ENCODE measurements around the gene RITA1.

Gene RITA1

GRCh38 chr12:113227686-113228391 lies 42.3 kb downstream of the RITA1 start:
- peaks cover 25% of the 10 kb centered on the region for H3K36me3 ChIP-seq (ENCODE audit: control insufficient read depth, insufficient read depth, low read length)

DNA sequence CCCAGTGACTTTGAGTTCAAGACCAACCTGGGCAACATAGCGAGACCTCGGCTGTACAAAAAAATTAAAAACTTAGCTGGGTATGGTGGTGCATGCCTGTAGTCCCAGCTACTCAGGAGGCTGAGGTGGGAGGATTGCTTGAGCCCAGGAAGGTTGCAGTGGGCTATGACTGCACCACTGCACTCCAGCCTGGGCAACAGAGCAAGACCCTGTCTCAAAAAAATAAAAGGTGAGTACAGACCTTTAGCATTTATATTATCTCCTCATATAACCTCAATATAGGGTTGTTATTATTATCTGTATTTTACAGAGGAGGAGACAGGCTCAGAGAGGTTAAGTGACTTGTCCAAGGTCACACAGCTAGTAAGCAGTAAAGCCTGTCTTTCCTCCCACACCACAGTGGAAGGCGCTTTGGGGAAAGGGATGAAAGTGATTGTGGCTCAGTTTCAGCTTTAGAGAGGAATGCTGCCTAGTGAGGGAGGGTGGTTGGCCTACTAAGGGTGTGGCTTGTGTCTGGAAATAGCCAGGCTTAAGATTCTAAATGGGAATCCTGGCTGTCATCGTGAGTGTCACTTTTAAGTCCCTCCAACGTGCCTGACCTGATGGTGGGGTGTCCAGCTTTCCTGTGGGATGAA lies 43.0 kb downstream of the RITA1 start:
- Histone ChIP-seq H3K27me3 (replicated peaks; ENCODE audit: control insufficient read depth, insufficient read depth, low read length, poor library complexity, severe bottlenecking) (no peaks in the 10 kb centered on the region), H3K4me3 (ENCODE audit: insufficient read depth, low read depth, low read length, poor library complexity, severe bottlenecking) (no peak overlapping the region), H3K9me3 (ENCODE audit: control insufficient read depth, low read length) (no peaks in the 10 kb centered on the region), H3K36me3 (ENCODE audit: control insufficient read depth, insufficient read depth, low read length) (peaks cover 25% of the 10 kb centered on the region), H3K4me1 (ENCODE audit: control insufficient read depth, insufficient read depth, low read length, poor library complexity, severe bottlenecking) (peaks cover 35% of the 10 kb centered on the region), H3K27ac (ENCODE audit: insufficient read depth, low read length, poor library complexity, severe bottlenecking) (no peak overlapping the region)
- DNase-seq, result no peak

More at GRCh38 chr12:113227686-113228391, 42.3 kb downstream of the RITA1 start:
- Histone ChIP-seq H3K27me3 (replicated peaks; ENCODE audit: control insufficient read depth, insufficient read depth, low read length, poor library complexity, severe bottlenecking) (no peaks in the 10 kb centered on the region), H3K4me1 (ENCODE audit: control insufficient read depth, insufficient read depth, low read length, poor library complexity, severe bottlenecking) (peaks cover 29% of the 10 kb centered on the region), H3K4me3 (ENCODE audit: insufficient read depth, low read depth, low read length, poor library complexity, severe bottlenecking) (no peak overlapping the region), H3K9me3 (ENCODE audit: control insufficient read depth, low read length) (no peaks in the 10 kb centered on the region), H3K27ac (ENCODE audit: insufficient read depth, low read length, poor library complexity, severe bottlenecking) (no peak overlapping the region)
- DNase-seq, result no peak

DNA sequence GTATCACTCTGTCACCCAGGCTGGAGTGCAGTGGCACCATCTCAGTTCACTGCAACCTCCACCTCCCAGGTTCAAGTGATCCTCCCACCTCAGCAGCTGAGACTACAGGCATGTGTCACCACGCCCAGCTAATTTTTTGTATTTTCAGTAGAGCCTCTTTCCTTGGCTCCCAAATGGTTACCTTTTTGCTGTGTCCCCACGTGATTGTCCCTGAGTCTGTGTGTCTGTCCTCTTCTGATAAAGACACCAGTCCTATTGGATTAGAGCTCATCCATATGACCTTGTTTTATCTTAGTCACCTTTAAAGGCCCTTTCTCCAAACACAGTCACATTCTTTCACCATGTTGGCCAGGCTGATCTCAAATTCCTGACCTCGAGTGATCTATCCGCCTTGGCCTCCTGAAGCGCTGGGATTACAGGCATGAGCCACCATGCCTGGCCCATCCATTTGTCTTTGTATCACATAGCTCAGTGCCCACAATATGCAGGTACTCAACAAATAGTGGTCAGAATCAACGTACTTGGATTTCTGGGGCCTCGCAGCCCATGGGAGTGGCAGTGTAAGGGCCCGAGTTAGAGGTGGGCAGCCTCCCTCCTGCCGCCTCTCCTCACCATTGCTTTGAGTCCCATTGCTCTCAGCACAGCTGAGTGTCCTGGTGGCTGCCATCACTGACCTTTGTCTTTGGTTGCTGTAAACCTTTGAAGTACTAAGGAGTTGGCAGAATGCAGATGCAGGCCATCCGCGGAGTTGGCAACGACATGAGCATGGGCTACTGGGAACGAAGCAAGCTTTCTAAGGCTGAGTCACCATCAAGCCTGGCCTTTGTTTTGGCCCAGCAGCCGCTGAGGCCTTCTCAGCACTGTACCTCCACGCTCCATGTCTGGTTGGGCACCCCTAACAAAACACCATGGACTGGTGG lies 45.1 kb downstream of the RITA1 start:
- H3K27me3 ChIP-seq (replicated peaks; ENCODE audit: control insufficient read depth, insufficient read depth, low read length, poor library complexity, severe bottlenecking), result no peaks in the 10 kb centered on the region
- DNase-seq, result no peak
- no peaks in the 10 kb centered on the region for H3K9me3 ChIP-seq (ENCODE audit: control insufficient read depth, low read length)
- no peak overlapping the region for H3K27ac ChIP-seq (ENCODE audit: insufficient read depth, low read length, poor library complexity, severe bottlenecking)
- H3K4me1 ChIP-seq (ENCODE audit: control insufficient read depth, insufficient read depth, low read length, poor library complexity, severe bottlenecking), result peaks cover 36% of the 10 kb centered on the region
- no peak overlapping the region for H3K4me3 ChIP-seq (ENCODE audit: insufficient read depth, low read depth, low read length, poor library complexity, severe bottlenecking)
- H3K36me3 ChIP-seq (ENCODE audit: control insufficient read depth, insufficient read depth, low read length), result peaks cover 25% of the 10 kb centered on the region

GRCh38 chr12:113231235-113232088 lies 45.9 kb downstream of the RITA1 start:
- Histone ChIP-seq H3K27me3 (replicated peaks; ENCODE audit: control insufficient read depth, insufficient read depth, low read length, poor library complexity, severe bottlenecking) (no peaks in the 10 kb centered on the region), H3K4me3 (ENCODE audit: insufficient read depth, low read depth, low read length, poor library complexity, severe bottlenecking) (no peak overlapping the region), H3K27ac (ENCODE audit: insufficient read depth, low read length, poor library complexity, severe bottlenecking) (no peak overlapping the region), H3K4me1 (ENCODE audit: control insufficient read depth, insufficient read depth, low read length, poor library complexity, severe bottlenecking) (peaks cover 36% of the 10 kb centered on the region), H3K36me3 (ENCODE audit: control insufficient read depth, insufficient read depth, low read length) (peaks cover 25% of the 10 kb centered on the region), H3K9me3 (ENCODE audit: control insufficient read depth, low read length) (no peaks in the 10 kb centered on the region)
- DNase-seq, result no peak

DNA sequence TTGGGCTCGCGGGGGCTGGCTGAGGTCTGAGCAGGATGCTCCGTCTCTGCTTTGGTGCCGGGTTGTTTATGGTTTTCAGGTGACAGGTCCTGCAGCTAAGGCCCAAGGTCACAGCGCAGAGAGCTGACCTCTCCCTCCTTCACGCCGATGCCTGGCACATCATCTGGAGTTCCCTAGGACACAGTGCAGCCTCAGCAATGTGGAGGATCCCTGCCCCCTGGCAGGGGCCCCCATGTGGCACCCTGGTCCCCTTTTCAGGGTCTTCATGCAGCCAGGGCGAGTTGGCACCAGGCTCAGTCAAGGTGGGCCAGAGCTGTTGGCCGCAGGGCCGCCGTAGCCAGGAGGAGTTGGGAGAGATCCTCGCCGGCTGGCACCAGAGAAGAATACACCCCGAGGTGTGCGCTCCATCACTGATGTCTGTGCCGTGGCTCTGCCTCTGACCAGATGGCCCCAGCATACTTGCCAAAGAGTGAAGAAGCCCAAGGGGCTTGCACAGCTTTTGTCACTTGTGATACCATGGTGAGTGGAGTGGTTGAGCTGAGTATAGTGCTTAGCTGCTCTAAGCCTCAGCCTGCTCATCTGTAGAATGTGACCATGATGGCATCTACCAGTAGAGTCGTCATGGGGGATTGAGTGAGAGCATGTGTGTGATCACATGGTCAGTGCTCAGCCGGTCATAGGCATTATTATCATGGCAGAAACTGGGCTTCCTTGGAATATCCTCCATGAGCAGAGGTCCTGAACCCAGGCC lies 46.7 kb downstream of the RITA1 start:
- Histone ChIP-seq H3K9me3 (ENCODE audit: control insufficient read depth, low read length) (no peaks in the 10 kb centered on the region), H3K4me1 (ENCODE audit: control insufficient read depth, insufficient read depth, low read length, poor library complexity, severe bottlenecking) (peaks cover 36% of the 10 kb centered on the region), H3K27ac (ENCODE audit: insufficient read depth, low read length, poor library complexity, severe bottlenecking) (no peak overlapping the region), H3K36me3 (ENCODE audit: control insufficient read depth, insufficient read depth, low read length) (peaks cover 26% of the 10 kb centered on the region), H3K27me3 (replicated peaks; ENCODE audit: control insufficient read depth, insufficient read depth, low read length, poor library complexity, severe bottlenecking) (no peaks in the 10 kb centered on the region), H3K4me3 (ENCODE audit: insufficient read depth, low read depth, low read length, poor library complexity, severe bottlenecking) (no peak overlapping the region)
- no peak for DNase-seq

GRCh38 chr12:113232840-113233585 lies 47.5 kb downstream of the RITA1 start:
- no peaks in the 10 kb centered on the region for H3K9me3 ChIP-seq (ENCODE audit: control insufficient read depth, low read length)
- H3K4me1 ChIP-seq (ENCODE audit: control insufficient read depth, insufficient read depth, low read length, poor library complexity, severe bottlenecking), result peaks cover 36% of the 10 kb centered on the region
- peak; percentile 13 to 53 (median 37) for DNase-seq
- peak overlapping the region; percentile 18 for H3K4me3 ChIP-seq (ENCODE audit: insufficient read depth, low read depth, low read length, poor library complexity, severe bottlenecking)
- H3K27me3 ChIP-seq (replicated peaks; ENCODE audit: control insufficient read depth, insufficient read depth, low read length, poor library complexity, severe bottlenecking), result no peaks in the 10 kb centered on the region
- H3K27ac ChIP-seq (ENCODE audit: insufficient read depth, low read length, poor library complexity, severe bottlenecking), result peak overlapping the region; percentile 21
- H3K36me3 ChIP-seq (ENCODE audit: control insufficient read depth, insufficient read depth, low read length), result peaks cover 21% of the 10 kb centered on the region

DNA sequence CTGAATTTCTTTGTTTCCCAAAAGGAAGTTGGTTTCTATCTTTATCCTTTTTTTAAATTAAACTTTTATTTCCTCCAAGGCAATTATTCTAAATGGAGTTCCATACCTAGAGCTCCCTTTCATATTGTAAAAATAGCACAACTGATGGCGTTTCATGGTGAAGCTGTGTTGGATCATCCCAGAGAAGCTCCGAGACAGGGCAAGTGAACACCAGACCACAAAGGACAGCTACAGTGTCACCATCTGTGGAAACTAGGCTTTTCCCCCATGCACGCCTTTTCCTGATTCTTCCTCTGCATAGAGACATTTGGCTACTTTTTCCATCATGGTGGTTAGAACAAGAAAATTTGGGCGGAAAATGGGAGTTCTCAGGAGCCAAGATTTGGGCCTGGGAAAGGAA lies 48.4 kb downstream of the RITA1 start:
- no peak overlapping the region for H3K27ac ChIP-seq (ENCODE audit: insufficient read depth, low read length, poor library complexity, severe bottlenecking)
- H3K36me3 ChIP-seq (ENCODE audit: control insufficient read depth, insufficient read depth, low read length), result peaks cover 21% of the 10 kb centered on the region
- no peak overlapping the region for H3K4me3 ChIP-seq (ENCODE audit: insufficient read depth, low read depth, low read length, poor library complexity, severe bottlenecking)
- H3K9me3 ChIP-seq (ENCODE audit: control insufficient read depth, low read length), result no peaks in the 10 kb centered on the region
- H3K27me3 ChIP-seq (replicated peaks; ENCODE audit: control insufficient read depth, insufficient read depth, low read length, poor library complexity, severe bottlenecking), result no peaks in the 10 kb centered on the region
- peaks cover 31% of the 10 kb centered on the region for H3K4me1 ChIP-seq (ENCODE audit: control insufficient read depth, insufficient read depth, low read length, poor library complexity, severe bottlenecking)
- DNase-seq, result no peak

- H3K4me1 ChIP-seq (ENCODE audit: control insufficient read depth, insufficient read depth, low read length, poor library complexity, severe bottlenecking), result peaks cover 27% of the 10 kb centered on the region
- no peak for DNase-seq
- H3K27ac ChIP-seq (ENCODE audit: insufficient read depth, low read length, poor library complexity, severe bottlenecking), result no peak overlapping the region
- no peaks in the 10 kb centered on the region for H3K9me3 ChIP-seq (ENCODE audit: control insufficient read depth, low read length)
- H3K36me3 ChIP-seq (ENCODE audit: control insufficient read depth, insufficient read depth, low read length), result peaks cover 21% of the 10 kb centered on the region
- H3K27me3 ChIP-seq (replicated peaks; ENCODE audit: control insufficient read depth, insufficient read depth, low read length, poor library complexity, severe bottlenecking), result no peaks in the 10 kb centered on the region
- H3K4me3 ChIP-seq (ENCODE audit: insufficient read depth, low read depth, low read length, poor library complexity, severe bottlenecking), result no peak overlapping the region
Measured at GRCh38 chr12:113234483-113234882, 49.0 kb downstream of the RITA1 start.
